ENCODE data around the gene GFOD1. TPM values are rescaled to one million over a fixed set of nuclear protein-coding genes. Genes with fewer than 3 reads are reported as not detected.

GFOD1 gene
- total and polyA plus RNA-seq, 10 donors, result 3.4 to 54.0 (median 32.5) TPM

GRCh38 chr6:13441778-13442177 is 45.6 kb downstream of the GFOD1 start:
- H3K4me1 ChIP-seq, result peaks cover 16 to 65% (median 32%) of the 10 kb centered on the region in 6 donors
- TF ChIP-seq POLR2A (IDR thresholded peaks at IDR 0.05) (no peak), POLR2AphosphoS5 (IDR thresholded peaks at IDR 0.05) (no peak), CTCF (IDR thresholded peaks at IDR 0.05 in 8 of 11, conservative IDR thresholded peaks at IDR 0.05 in 3 of 11) (no peak)
- H3K27ac ChIP-seq, result no peak overlapping the region
- intact Hi-C loops (cut with DNase I; ENCODE audit: low total_unique reads), result no loop called here
- H3K36me3 ChIP-seq, result no peaks in the 10 kb centered on the region
- DNase-seq, result no peak
- H3K27me3 ChIP-seq (replicated peaks in 1 of 7), result no peaks in the 10 kb centered on the region
- no peaks in the 10 kb centered on the region for H3K9me3 ChIP-seq
- 83 to 98% (median 87%) methylated on average over 4 of the region's 4 CpGs for WGBS, 5 donors
- no peak overlapping the region for H3K4me3 ChIP-seq

GRCh38 chr6:13439644-13440043 is 47.8 kb downstream of the GFOD1 start:
- 90 to 97% (median 93%) methylated on average over 1 of the region's 1 CpG for WGBS, 5 donors
- Histone ChIP-seq H3K27me3 (replicated peaks in 1 of 7) (no peaks in the 10 kb centered on the region), H3K36me3 (no peaks in the 10 kb centered on the region), H3K27ac (no peak overlapping the region), H3K4me3 (no peak overlapping the region), H3K4me1 (peaks cover 2 to 65% (median 29%) of the 10 kb centered on the region in 6 donors), H3K9me3 (no peaks in the 10 kb centered on the region)
- TF ChIP-seq POLR2A (IDR thresholded peaks at IDR 0.05), result no peak
- no peak for TF ChIP-seq CTCF (IDR thresholded peaks at IDR 0.05 in 8 of 11, conservative IDR thresholded peaks at IDR 0.05 in 3 of 11)
- no peak for TF ChIP-seq POLR2AphosphoS5 (IDR thresholded peaks at IDR 0.05)
- intact Hi-C loops (cut with DNase I; ENCODE audit: low total_unique reads), result no loop called here
- DNase-seq, result no peak

GRCh38 chr6:13438126-13438525 is 49.3 kb downstream of the GFOD1 start:
- 91 to 97% (median 94%) methylated on average over 1 of the region's 1 CpG for WGBS, 5 donors
- TF ChIP-seq CTCF (IDR thresholded peaks at IDR 0.05 in 8 of 11, conservative IDR thresholded peaks at IDR 0.05 in 3 of 11), result no peak
- no peak for TF ChIP-seq POLR2AphosphoS5 (IDR thresholded peaks at IDR 0.05)
- no peak for TF ChIP-seq POLR2A (IDR thresholded peaks at IDR 0.05)
- peak overlapping the region in 1 of 8 donors; percentile 11 for H3K27ac ChIP-seq
- no peaks in the 10 kb centered on the region for H3K27me3 ChIP-seq (replicated peaks in 1 of 7)
- H3K4me1 ChIP-seq, result peaks cover 0 to 74% (median 38%) of the 10 kb centered on the region in 6 donors
- intact Hi-C loops (cut with DNase I; ENCODE audit: low total_unique reads), result no loop called here
- no peak overlapping the region for H3K4me3 ChIP-seq
- no peaks in the 10 kb centered on the region for H3K9me3 ChIP-seq
- no peak for DNase-seq
- no peaks in the 10 kb centered on the region for H3K36me3 ChIP-seq

- no peaks in the 10 kb centered on the region for H3K36me3 ChIP-seq
- TF ChIP-seq CTCF (IDR thresholded peaks at IDR 0.05 in 8 of 11, conservative IDR thresholded peaks at IDR 0.05 in 3 of 11) (no peak), POLR2A (IDR thresholded peaks at IDR 0.05) (no peak), POLR2AphosphoS5 (IDR thresholded peaks at IDR 0.05) (no peak)
- intact Hi-C loops (cut with DNase I; ENCODE audit: low total_unique reads), result no loop called here
- no peaks in the 10 kb centered on the region for H3K9me3 ChIP-seq
- WGBS, 5 donors, result 70 to 87% (median 83%) methylated on average over 3 of the region's 3 CpGs
- DNase-seq, result no peak
- H3K27me3 ChIP-seq (replicated peaks in 1 of 7), result no peaks in the 10 kb centered on the region
- H3K4me3 ChIP-seq, result no peak overlapping the region
- H3K4me1 ChIP-seq, result peaks cover 0 to 82% (median 45%) of the 10 kb centered on the region in 6 donors
- H3K27ac ChIP-seq, result peak overlapping the region in 1 of 8 donors; percentile 82
These were observed 50.0 kb downstream of the GFOD1 start for GRCh38 chr6:13437218-13437996.
